K562 (cell line): ENCODE measurements around the gene AAK1. TPM values are rescaled to one million over a fixed set of nuclear protein-coding genes. Genes with fewer than 3 reads are reported as not detected.

Experiments used
- CEBPB ChIP-seq: fragments of 450-650 bp; IDR thresholded peaks from 2 replicates; pipeline ENCODE4 v1.6.1; 2016; ENCODE audit warnings: missing genetic modification characterization, missing compliant biosample characterization
- CTCFL ChIP-seq: IDR thresholded peaks from 2 replicates; pipeline ENCODE4 v1.6.1; 2011; ENCODE audit warnings: borderline replicate concordance, low read depth, mild to moderate bottlenecking, moderate library complexity, low read length; ENCODE audit not compliant: insufficient read depth, poor library complexity, severe bottlenecking
- EP400 ChIP-seq: fragments of 450-650 bp; IDR thresholded peaks from 2 replicates; pipeline ENCODE4 v1.6.1; 2017; ENCODE audit warnings: antibody characterized with exemption, mild to moderate bottlenecking, moderate library complexity
- ETS1 ChIP-seq: conservative IDR thresholded peaks from 2 replicates; pipeline ENCODE4 v1.6.1; 2011; ENCODE audit warnings: low read depth, mild to moderate bottlenecking, low read length; ENCODE audit not compliant: control insufficient read depth
- GATA2 ChIP-seq: sonication (generic); formaldehyde crosslinking; IDR thresholded peaks from 2 replicates; pipeline ENCODE4 v1.4.0; 2020; ENCODE audit warnings: mild to moderate bottlenecking, missing genetic modification reagents
- KDM4B ChIP-seq, 2 experiments: fragments of 450-650 bp in 1 of 2; sonication (generic) in 1 of 2; IDR thresholded peaks; 2 replicates each; pipeline ENCODE4 v1.6.1; 2016 to 2017; ENCODE audit warnings: borderline replicate concordance in 2 of 2, antibody characterized with exemption in 1 of 2, low read depth in 1 of 2, mild to moderate bottlenecking in 1 of 2
- KLF16 ChIP-seq: IDR thresholded peaks from 2 replicates; pipeline ENCODE4 v1.6.1; 2016; ENCODE audit warnings: antibody characterized with exemption
- MEIS2 ChIP-seq: fragments of 450-650 bp; IDR thresholded peaks from 2 replicates; pipeline ENCODE4 v1.6.1; 2014; ENCODE audit warnings: mild to moderate bottlenecking; ENCODE audit not compliant: partially characterized antibody
- NCOA2 ChIP-seq, 2 experiments: fragments of 450-650 bp; IDR thresholded peaks; 2 replicates each; pipeline ENCODE4 v1.6.1; 2018; ENCODE audit warnings: mild to moderate bottlenecking in 2 of 2, moderate library complexity in 1 of 2; ENCODE audit not compliant: partially characterized antibody in 2 of 2
- NFYB ChIP-seq: IDR thresholded peaks from 2 replicates; pipeline ENCODE4 v1.6.1; 2011; ENCODE audit warnings: mild to moderate bottlenecking, moderate library complexity; ENCODE audit not compliant: insufficient read length; ENCODE audit errors: extremely low read depth
- SMARCA4 ChIP-seq: fragments of 450-650 bp; IDR thresholded peaks from 2 replicates; pipeline ENCODE4 v1.6.1; 2016
- TAF7 ChIP-seq: fragments of 450-650 bp; IDR thresholded peaks from 2 replicates; pipeline ENCODE4 v1.6.1; 2016; ENCODE audit warnings: missing genetic modification characterization, missing compliant biosample characterization
- U2AF2 ChIP-seq: fragments of 200-400 bp; formaldehyde crosslinking; optimal IDR thresholded peaks from 2 replicates; pipeline ENCODE3; 2017; ENCODE audit warnings: low read depth, mild to moderate bottlenecking, low read length
- polyA plus RNA-seq, 8 experiments: library from polyadenylated mRNA; depleted of rRNA in 4 of 8; stranded (reverse) in 5 of 8; unstranded in 3 of 8; fragments of >200 nt; fragmentation: Nextera tagmentation in 2 of 8; fragmentation: Illumina TruSeq in 1 of 8; extraction: Ambion mirVana in 2 of 8; extraction: Trizol in 1 of 8; gene quantifications; 2 replicates each; pipeline versions ENCODE4 v1.2.1 to v1.2.3, GENCODE V29; 2011 to 2014; ENCODE audit warnings: inconsistent platforms in 1 of 8, missing spikeins in 1 of 8
- total RNA-seq, 7 experiments: library from RNA; depleted of rRNA in 6 of 7; stranded (reverse); fragments of >200 nt in 6 of 7; fragmentation: Illumina TruSeq in 2 of 7; extraction: Trizol in 2 of 7; gene quantifications; 2 replicates each; pipeline versions ENCODE4 v1.2.1 to v1.2.3, GENCODE V29; 2011 to 2021; ENCODE audit warnings: low replicate concordance in 1 of 7
- TF ChIP-seq, protein P1 (sequence below), 2 experiments: IDR thresholded peaks in 1 of 2; conservative IDR thresholded peaks in 1 of 2; 2 replicates each; pipeline ENCODE4 v1.6.1; 2016; ENCODE audit warnings: low read depth in 2 of 2, mild to moderate bottlenecking in 1 of 2, missing compliant biosample characterization in 1 of 2, missing genetic modification characterization in 1 of 2, moderate library complexity in 1 of 2
- TF ChIP-seq, protein P2 (sequence below): fragments of 450-650 bp; formaldehyde crosslinking; IDR thresholded peaks from 2 replicates; pipeline ENCODE4 v1.4.0; 2022; ENCODE audit warnings: mild to moderate bottlenecking, moderate library complexity
- TF ChIP-seq, protein P3 (sequence below), 2 experiments: fragments of 150-350 bp in 1 of 2; IDR thresholded peaks; 2 replicates each; pipeline ENCODE4 v1.6.1; 2012 to 2016; ENCODE audit warnings: low read depth in 2 of 2, low read length in 2 of 2, mild to moderate bottlenecking in 1 of 2, moderate library complexity in 1 of 2

Gene AAK1
- total and polyA plus RNA-seq, 9 of the 15 experiments (the other 6 are each of a cell fraction or from before 2014, with no cell fraction given): 0.89 to 17.1 (median 6.0) TPM

GRCh38 chr2:69601179-69601612, 42.3 kb downstream of the AAK1 start (continued):
- TF ChIP-seq, protein P1, sequence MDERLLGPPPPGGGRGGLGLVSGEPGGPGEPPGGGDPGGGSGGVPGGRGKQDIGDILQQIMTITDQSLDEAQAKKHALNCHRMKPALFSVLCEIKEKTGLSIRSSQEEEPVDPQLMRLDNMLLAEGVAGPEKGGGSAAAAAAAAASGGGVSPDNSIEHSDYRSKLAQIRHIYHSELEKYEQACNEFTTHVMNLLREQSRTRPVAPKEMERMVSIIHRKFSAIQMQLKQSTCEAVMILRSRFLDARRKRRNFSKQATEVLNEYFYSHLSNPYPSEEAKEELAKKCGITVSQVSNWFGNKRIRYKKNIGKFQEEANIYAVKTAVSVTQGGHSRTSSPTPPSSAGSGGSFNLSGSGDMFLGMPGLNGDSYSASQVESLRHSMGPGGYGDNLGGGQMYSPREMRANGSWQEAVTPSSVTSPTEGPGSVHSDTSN (CRISPR knock-in tag; IDR thresholded peaks at IDR 0.05; ENCODE audit: low read depth): no peak
- TF ChIP-seq, protein P1 (tag; conservative IDR thresholded peaks at IDR 0.05; ENCODE audit: low read depth): 0 out of 2 replicates have a peak, but pooled peaks have one; percentile 4
- TF ChIP-seq MEIS2: peak; percentile 63
- TF ChIP-seq SMARCA4: peak; percentile 98
- TF ChIP-seq KLF16: peak; percentile 56; the same call in 1 of the 2 replicates
- peak; percentile 31 to 51 for TF ChIP-seq NCOA2 (IDR thresholded peaks at IDR 0.05; ENCODE audit: partially characterized antibody in 2 of 2)
- TF ChIP-seq TAF7 (tag): no peak
- TF ChIP-seq, protein P2, sequence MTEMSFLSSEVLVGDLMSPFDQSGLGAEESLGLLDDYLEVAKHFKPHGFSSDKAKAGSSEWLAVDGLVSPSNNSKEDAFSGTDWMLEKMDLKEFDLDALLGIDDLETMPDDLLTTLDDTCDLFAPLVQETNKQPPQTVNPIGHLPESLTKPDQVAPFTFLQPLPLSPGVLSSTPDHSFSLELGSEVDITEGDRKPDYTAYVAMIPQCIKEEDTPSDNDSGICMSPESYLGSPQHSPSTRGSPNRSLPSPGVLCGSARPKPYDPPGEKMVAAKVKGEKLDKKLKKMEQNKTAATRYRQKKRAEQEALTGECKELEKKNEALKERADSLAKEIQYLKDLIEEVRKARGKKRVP (CRISPR knock-in tag): 0 out of 2 replicates have a peak, but pooled peaks have one; percentile 2
- TF ChIP-seq, protein P3, sequence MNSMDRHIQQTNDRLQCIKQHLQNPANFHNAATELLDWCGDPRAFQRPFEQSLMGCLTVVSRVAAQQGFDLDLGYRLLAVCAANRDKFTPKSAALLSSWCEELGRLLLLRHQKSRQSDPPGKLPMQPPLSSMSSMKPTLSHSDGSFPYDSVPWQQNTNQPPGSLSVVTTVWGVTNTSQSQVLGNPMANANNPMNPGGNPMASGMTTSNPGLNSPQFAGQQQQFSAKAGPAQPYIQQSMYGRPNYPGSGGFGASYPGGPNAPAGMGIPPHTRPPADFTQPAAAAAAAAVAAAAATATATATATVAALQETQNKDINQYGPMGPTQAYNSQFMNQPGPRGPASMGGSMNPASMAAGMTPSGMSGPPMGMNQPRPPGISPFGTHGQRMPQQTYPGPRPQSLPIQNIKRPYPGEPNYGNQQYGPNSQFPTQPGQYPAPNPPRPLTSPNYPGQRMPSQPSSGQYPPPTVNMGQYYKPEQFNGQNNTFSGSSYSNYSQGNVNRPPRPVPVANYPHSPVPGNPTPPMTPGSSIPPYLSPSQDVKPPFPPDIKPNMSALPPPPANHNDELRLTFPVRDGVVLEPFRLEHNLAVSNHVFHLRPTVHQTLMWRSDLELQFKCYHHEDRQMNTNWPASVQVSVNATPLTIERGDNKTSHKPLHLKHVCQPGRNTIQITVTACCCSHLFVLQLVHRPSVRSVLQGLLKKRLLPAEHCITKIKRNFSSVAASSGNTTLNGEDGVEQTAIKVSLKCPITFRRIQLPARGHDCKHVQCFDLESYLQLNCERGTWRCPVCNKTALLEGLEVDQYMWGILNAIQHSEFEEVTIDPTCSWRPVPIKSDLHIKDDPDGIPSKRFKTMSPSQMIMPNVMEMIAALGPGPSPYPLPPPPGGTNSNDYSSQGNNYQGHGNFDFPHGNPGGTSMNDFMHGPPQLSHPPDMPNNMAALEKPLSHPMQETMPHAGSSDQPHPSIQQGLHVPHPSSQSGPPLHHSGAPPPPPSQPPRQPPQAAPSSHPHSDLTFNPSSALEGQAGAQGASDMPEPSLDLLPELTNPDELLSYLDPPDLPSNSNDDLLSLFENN (IDR thresholded peaks at IDR 0.05; ENCODE audit: low read depth in 2 of 2, low read length in 2 of 2): peak in 1 of 2 experiments; percentile 52; a peak in 1 of 4 replicates
- peak; percentile 55 for TF ChIP-seq CEBPB (tag)
- TF ChIP-seq KDM4B (IDR thresholded peaks at IDR 0.05; ENCODE audit: borderline replicate concordance in 2 of 2, low read depth in 1 of 2): no peak
- peak; percentile 29; the same call in 1 of the 2 replicates for TF ChIP-seq EP400
- no peak for TF ChIP-seq CTCFL
- peak; percentile 60; the same call in 1 of the 2 replicates for TF ChIP-seq GATA2 (CRISPR knock-in tag)
- no peak for TF ChIP-seq U2AF2
- TF ChIP-seq ETS1: no peak
- no peak for TF ChIP-seq NFYB
